Measurements from ENCODE around the gene FEN1. TPM values are rescaled to one million over a fixed set of nuclear protein-coding genes. Genes with fewer than 3 reads are reported as not detected.
A peak's percentile ranks its signal among the peaks of the same experiment; 100 is the strongest.

The FEN1 gene
- total RNA-seq, 2 donors from 2014 or later, result 2.6 to 3.4 TPM

GRCh38 chr11:61762223-61762615, 30.5 kb upstream of the FEN1 start:
- ATAC-seq (no peak), DNase-seq (no peak)
- TF ChIP-seq CTCF (IDR thresholded peaks at IDR 0.05) (no peak), POLR2A (IDR thresholded peaks at IDR 0.05) (no peak)
- 80 to 87% methylated on average over 10 of the region's 10 CpGs for WGBS, 2 donors
- no peaks in the 10 kb centered on the region for H3K36me3 ChIP-seq (replicated peaks in 1 of 2; ENCODE audit: insufficient read depth in 1 of 2, low read depth in 2 of 2)
- no peaks in the 10 kb centered on the region for H3K9me3 ChIP-seq
- H3K4me3 ChIP-seq, result no peak overlapping the region
- intact Hi-C loops (cut with DNase I), result no loop called here
- H3K4me1 ChIP-seq, result peaks cover 33% of the 10 kb centered on the region
- no peak overlapping the region for H3K27ac ChIP-seq
- H3K27me3 ChIP-seq, result no peaks in the 10 kb centered on the region

DNA sequence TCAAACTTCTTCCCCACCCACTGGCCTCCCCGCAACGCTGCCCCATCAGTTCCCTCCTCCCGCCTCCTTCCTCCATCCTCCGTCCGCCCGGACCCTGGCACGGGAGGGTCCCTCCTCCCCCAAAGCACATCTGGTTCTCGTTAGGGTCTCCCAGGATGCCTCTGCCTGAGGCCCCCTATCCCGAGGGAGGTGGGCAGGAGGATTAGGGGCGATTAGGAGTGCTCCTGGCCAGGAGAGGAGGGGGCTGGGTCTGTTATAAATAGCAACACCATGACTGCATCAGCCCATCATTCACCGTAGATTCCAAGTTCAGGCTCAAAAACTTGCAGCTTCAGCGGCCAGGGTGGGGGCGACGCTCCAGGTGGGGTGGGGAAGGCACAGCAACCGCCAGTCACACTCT, 29.9 kb upstream of the FEN1 start:
- no peak for TF ChIP-seq CTCF (IDR thresholded peaks at IDR 0.05)
- no peak for TF ChIP-seq POLR2A (IDR thresholded peaks at IDR 0.05)
- intact Hi-C loops (cut with DNase I), result no loop called here
- 74 to 81% methylated on average over 15 of the region's 15 CpGs for WGBS, 2 donors
- Histone ChIP-seq H3K4me3 (no peak overlapping the region), H3K27me3 (no peaks in the 10 kb centered on the region), H3K9me3 (no peaks in the 10 kb centered on the region), H3K4me1 (peaks cover 27% of the 10 kb centered on the region), H3K36me3 (replicated peaks in 1 of 2; ENCODE audit: insufficient read depth in 1 of 2, low read depth in 2 of 2) (no peaks in the 10 kb centered on the region), H3K27ac (no peak overlapping the region)
- DNase-seq (no peak), ATAC-seq (no peak)

- Histone ChIP-seq H3K9me3 (no peaks in the 10 kb centered on the region), H3K36me3 (replicated peaks in 1 of 2; ENCODE audit: insufficient read depth in 1 of 2, low read depth in 2 of 2) (no peaks in the 10 kb centered on the region), H3K27ac (peak overlapping the region in 3 of 4 donors; percentile 20 to 56 (median 22)), H3K4me1 (peaks cover 30% of the 10 kb centered on the region), H3K4me3 (no peak overlapping the region), H3K27me3 (no peaks in the 10 kb centered on the region)
- TF ChIP-seq CTCF (IDR thresholded peaks at IDR 0.05) (no peak), POLR2A (IDR thresholded peaks at IDR 0.05) (no peak)
- intact Hi-C loops (cut with DNase I), result no loop called here
- 77% methylated on average over 4 to 23 of the region's 23 CpGs for whole genome bisulfite sequencing, 2 donors
- no peak for DNase-seq
- ATAC-seq, result no peak
Observed at GRCh38 chr11:61763930-61764605, 28.6 kb upstream of the FEN1 start.

- intact Hi-C loops (cut with DNase I), result no loop called here
- DNase-seq (no peak), ATAC-seq (no peak)
- no peak for TF ChIP-seq POLR2A (IDR thresholded peaks at IDR 0.05)
- no peak for TF ChIP-seq CTCF (IDR thresholded peaks at IDR 0.05)
- H3K9me3 ChIP-seq, result no peaks in the 10 kb centered on the region
- no peaks in the 10 kb centered on the region for H3K36me3 ChIP-seq (replicated peaks in 1 of 2; ENCODE audit: insufficient read depth in 1 of 2, low read depth in 2 of 2)
- H3K4me3 ChIP-seq, result no peak overlapping the region
- WGBS, 2 donors, result 51 to 52% methylated on average over 17 to 21 of the region's 22 CpGs
- H3K27ac ChIP-seq, result peak overlapping the region in 3 of 4 donors; percentile 20 to 56 (median 22)
- H3K4me1 ChIP-seq, result peaks cover 36% of the 10 kb centered on the region
- H3K27me3 ChIP-seq, result no peaks in the 10 kb centered on the region
Observed at GRCh38 chr11:61764606-61765260, 28.0 kb upstream of the FEN1 start.

Data from body of pancreas (tissue), 4 donors.